HG02981 (cell line): Measurements from ENCODE around the gene ZDHHC4.
A peak's percentile ranks its signal among the peaks of the same experiment; 100 is the strongest.

Source experiments
- ATAC-seq: cut with Tn5 transposase; IDR thresholded peaks from one replicate; pipeline ENCODE4 v1.9.1; 2021; ENCODE audit warnings: mild to moderate bottlenecking, moderate library complexity; ENCODE audit not compliant: unreplicated experiment

Gene ZDHHC4

GRCh38 chr7:6577369-6578113, at the start of gene ZDHHC4:
TSS of gene ZDHHC4 (plus strand) at chr7:6577454. CDS start at chr7:6580562, 3,108 bp downstream.
- ATAC-seq, result peak; percentile 97

- no peak for ATAC-seq
Observed at GRCh38 chr7:6528401-6529130, 48.7 kb upstream of the ZDHHC4 start.

GRCh38 chr7:6529643-6530042, 47.6 kb upstream of the ZDHHC4 start:
- no peak for ATAC-seq

GRCh38 chr7:6530626-6531491, 46.4 kb upstream of the ZDHHC4 start:
- ATAC-seq, result peak; percentile 45

GRCh38 chr7:6531492-6532279, 45.6 kb upstream of the ZDHHC4 start:
- no peak for ATAC-seq

GRCh38 chr7:6532516-6532915, 44.7 kb upstream of the ZDHHC4 start:
- ATAC-seq, result no peak

- ATAC-seq, result no peak
Observed at GRCh38 chr7:6533893-6534495, 43.3 kb upstream of the ZDHHC4 start.

GRCh38 chr7:6536262-6537260, 40.7 kb upstream of the ZDHHC4 start:
- no peak for ATAC-seq

GRCh38 chr7:6542368-6542767, 34.9 kb upstream of the ZDHHC4 start:
- ATAC-seq, result no peak

GRCh38 chr7:6545398-6546126, 31.7 kb upstream of the ZDHHC4 start:
- ATAC-seq, result peak; percentile 59

GRCh38 chr7:6546498-6547251, 30.6 kb upstream of the ZDHHC4 start:
- ATAC-seq, result no peak

GRCh38 chr7:6547400-6547799, 29.9 kb upstream of the ZDHHC4 start:
- ATAC-seq, result no peak

GRCh38 chr7:6551016-6551511, 26.2 kb upstream of the ZDHHC4 start, which contains the start of gene GRID2IP:
TSS of gene GRID2IP (minus strand) at chr7:6551461. CDS start at chr7:6551436, 25 bp downstream.
- no peak for ATAC-seq

GRCh38 chr7:6553448-6554044, 23.7 kb upstream of the ZDHHC4 start:
- ATAC-seq, result no peak

GRCh38 chr7:6554848-6555247, 22.4 kb upstream of the ZDHHC4 start:
- no peak for ATAC-seq

GRCh38 chr7:6556196-6556595, 21.1 kb upstream of the ZDHHC4 start:
- ATAC-seq, result no peak

- ATAC-seq, result no peak
Observed at GRCh38 chr7:6558837-6559236, 18.4 kb upstream of the ZDHHC4 start.
